AG10803 (cell line): ENCODE measurements around the gene FHL1.

Experiments
- DNase-seq: peaks from one replicate; pipeline ENCODE4 v3.0.0; 2010; ENCODE audit warnings: low read depth
- H3K4me3 ChIP-seq: 2 replicates; pipeline ENCODE4 v1.5.1; 2011; ENCODE audit warnings: mild to moderate bottlenecking, low read length, control low read depth
- CTCF ChIP-seq: conservative IDR thresholded peaks from 2 replicates; pipeline ENCODE4 v1.5.1; 2011; ENCODE audit warnings: mild to moderate bottlenecking, low read length, control low read depth, inconsistent platforms

Gene FHL1

GRCh38 chrX:136212557-136213111 lies 65.3 kb downstream of the FHL1 start:
- DNase-seq = no peak
- no peak overlapping the region for H3K4me3 ChIP-seq
- no peak for TF ChIP-seq CTCF

- TF ChIP-seq CTCF = no peak
- no peak overlapping the region for H3K4me3 ChIP-seq
- DNase-seq = peak; percentile 90
Measured at GRCh38 chrX:136214551-136214950, 67.2 kb downstream of the FHL1 start.

GRCh38 chrX:136215559-136215958 lies 68.2 kb downstream of the FHL1 start:
- DNase-seq = peak; percentile 69
- no peak overlapping the region for H3K4me3 ChIP-seq
- TF ChIP-seq CTCF = no peak

- TF ChIP-seq CTCF = no peak
- no peak overlapping the region for H3K4me3 ChIP-seq
- no peak for DNase-seq
Measured at GRCh38 chrX:136219893-136220292, 72.6 kb downstream of the FHL1 start.

GRCh38 chrX:136220540-136220939 lies 73.2 kb downstream of the FHL1 start:
- no peak for DNase-seq
- H3K4me3 ChIP-seq = no peak overlapping the region
- TF ChIP-seq CTCF = no peak

- H3K4me3 ChIP-seq = no peak overlapping the region
- no peak for TF ChIP-seq CTCF
Measured at GRCh38 chrX:136220951-136221350, 73.6 kb downstream of the FHL1 start.

GRCh38 chrX:136221851-136222513 lies 74.6 kb downstream of the FHL1 start:
- H3K4me3 ChIP-seq = no peak overlapping the region
- no peak for TF ChIP-seq CTCF
- peak; percentile 49 for DNase-seq

More at GRCh38 chrX:136220951-136221350, 73.6 kb downstream of the FHL1 start:
- DNase-seq = no peak
